HCT116 (cell line): Measurements from ENCODE around the gene PSMD12. TPM values are rescaled to one million over a fixed set of nuclear protein-coding genes. Genes with fewer than 3 reads are reported as not detected.
A peak's percentile ranks its signal among the peaks of the same experiment; 100 is the strongest.

Experiments
- ATAC-seq: fragments of 200-7000 bp; cut with Tn5 transposase; 2 replicates; pipeline ENCODE4 v1.9.1; 2020; ENCODE audit warnings: mild to moderate bottlenecking, moderate library complexity
- BruUV-seq: library from RNA; stranded (reverse); fragments of 400-500 nt; replicated peaks from 2 replicates; lab custom pipeline; 2021; lab: Mats Ljungman, UMichigan
- CTCF ChIA-PET: fragments of 300-600 bp; sonication (Branson Sonifier 250); formaldehyde crosslinking; loops from one replicate; lab custom pipeline; 2021; ENCODE audit warnings: antibody characterized with exemption; lab: Charles Lee
- POLR2A ChIA-PET: fragments of 300-600, 350-600 bp; sonication (Branson Sonifier 250); formaldehyde crosslinking; loops from one replicate; lab custom pipeline; 2021; ENCODE audit warnings: antibody characterized with exemption; lab: Charles Lee
- RAD21 ChIA-PET, 2 experiments: fragments of 300-600 bp; sonication (Branson Sonifier 250); formaldehyde crosslinking; loops; one replicate each; lab custom pipeline; 2023; ENCODE audit warnings: low total read pairs in 2 of 2; ENCODE audit not compliant: uncharacterized antibody in 2 of 2, unreplicated experiment in 2 of 2, low non-redundant PET in 1 of 2; lab: Charles Lee
- DNase-seq: peaks from one replicate; pipeline ENCODE4 v3.0.0-alpha.2; 2010; ENCODE audit warnings: low read depth, low spot score
- H2AFZ ChIP-seq: fragments of 200-600 bp; shearing (Covaris generic), sonication (generic); 2 replicates; pipeline ENCODE4 v1.6.1; 2017; ENCODE audit warnings: low read depth, mixed run types, mixed read lengths, antibody characterized with exemption, low read length; ENCODE audit not compliant: poor library complexity, severe bottlenecking
- H3K27ac ChIP-seq: 2 replicates; pipeline ENCODE4 v1.5.1; 2012; ENCODE audit warnings: low read depth, low read length
- H3K27me3 ChIP-seq: fragments of 200-600 bp; sonication (generic); 2 replicates; pipeline ENCODE4 v1.6.1; 2016; ENCODE audit warnings: mixed run types, low read length, mixed read lengths; ENCODE audit not compliant: insufficient read depth
- H3K36me3 ChIP-seq, 2 experiments: fragments of 200-500 bp in 1 of 2; fragments of 200-600 bp in 1 of 2; sonication (Bioruptor generic) in 1 of 2; sonication (generic) in 1 of 2; 2 replicates each; pipeline versions ENCODE4 v1.5.1 to v1.6.1; 2014 to 2016; ENCODE audit warnings: low read length in 2 of 2, inconsistent platforms in 1 of 2, mixed read lengths in 1 of 2, mixed run types in 1 of 2; ENCODE audit not compliant: insufficient read depth in 2 of 2, control insufficient read depth in 1 of 2
- H3K4me1 ChIP-seq, 2 experiments: fragments of 200-600 bp in 1 of 2; sonication (generic) in 1 of 2; 2 replicates each; pipeline versions ENCODE4 v1.5.1 to v1.6.1; 2012 to 2017; ENCODE audit warnings: low read length in 2 of 2, inconsistent platforms in 1 of 2, mild to moderate bottlenecking in 1 of 2, mixed read lengths in 1 of 2, mixed run types in 1 of 2, moderate library complexity in 1 of 2; ENCODE audit not compliant: insufficient read depth in 2 of 2, control insufficient read depth in 1 of 2
- H3K4me2 ChIP-seq: fragments of 200-600 bp; sonication (generic); 2 replicates; pipeline ENCODE4 v1.6.1; 2017; ENCODE audit warnings: mixed run types, low read length, mixed read lengths
- H3K4me3 ChIP-seq, 2 experiments: fragments of 200-600 bp in 1 of 2; sonication (generic) in 1 of 2; replicated peaks in 1 of 2; 2 replicates each; pipeline ENCODE4 v1.5.1; 2011 to 2016; ENCODE audit warnings: low read length in 2 of 2, control low read depth in 1 of 2, low read depth in 1 of 2, mild to moderate bottlenecking in 1 of 2, mixed read lengths in 1 of 2, mixed run types in 1 of 2
- H3K79me2 ChIP-seq: fragments of 200-600 bp; sonication (generic); 2 replicates; pipeline ENCODE4 v1.6.1; 2017; ENCODE audit warnings: mild to moderate bottlenecking, mixed run types, low read length, moderate library complexity, mixed read lengths; ENCODE audit not compliant: insufficient read depth
- H3K9ac ChIP-seq: fragments of 200-600 bp; sonication (generic); 2 replicates; pipeline ENCODE4 v1.6.1; 2016; ENCODE audit warnings: low read length, mixed read lengths
- H3K9me2 ChIP-seq: fragments of 200-600 bp; sonication (generic), shearing (Covaris generic); 2 replicates; pipeline ENCODE4 v1.6.1; 2017; ENCODE audit warnings: mixed run types, mild to moderate bottlenecking, moderate library complexity; ENCODE audit not compliant: insufficient read depth
- H3K9me3 ChIP-seq, 2 experiments: fragments of 200-500 bp in 1 of 2; fragments of 200-600 bp in 1 of 2; sonication (Bioruptor generic) in 1 of 2; sonication (generic) in 1 of 2; 2 replicates each; pipeline ENCODE4 v1.6.1; 2014 to 2017; ENCODE audit warnings: low read length in 2 of 2, mixed read lengths in 2 of 2, inconsistent platforms in 1 of 2, low read depth in 1 of 2, mild to moderate bottlenecking in 1 of 2, mixed run types in 1 of 2, moderate library complexity in 1 of 2; ENCODE audit not compliant: control insufficient read depth in 1 of 2, insufficient read depth in 1 of 2
- H4K20me1 ChIP-seq: fragments of 200-600 bp; sonication (generic), shearing (Covaris generic); 2 replicates; pipeline ENCODE4 v1.6.1; 2017; ENCODE audit warnings: mixed run types, mild to moderate bottlenecking, moderate library complexity; ENCODE audit not compliant: insufficient read depth
- CEBPB ChIP-seq: IDR thresholded peaks from 2 replicates; pipeline ENCODE4 v1.6.1; 2012; ENCODE audit warnings: low read depth
- EGR1 ChIP-seq: IDR thresholded peaks from 2 replicates; pipeline ENCODE4 v1.6.1; 2012; ENCODE audit warnings: low read depth
- EZH2 ChIP-seq: fragments of 200-600 bp; sonication (generic); IDR thresholded peaks from 2 replicates; pipeline ENCODE4 v1.6.1; 2017; ENCODE audit warnings: antibody characterized with exemption, mixed run types
- FOSL1 ChIP-seq: IDR thresholded peaks from 2 replicates; pipeline ENCODE4 v1.6.1; 2012; ENCODE audit warnings: low read depth
- JUND ChIP-seq: IDR thresholded peaks from 2 replicates; pipeline ENCODE4 v1.6.1; 2012
- POLR2A ChIP-seq: IDR thresholded peaks from 2 replicates; pipeline ENCODE4 v1.7.0; 2011; ENCODE audit warnings: borderline replicate concordance; ENCODE audit not compliant: insufficient read depth, insufficient read length; ENCODE audit errors: extremely low read depth
- POLR2AphosphoS5 ChIP-seq: IDR thresholded peaks from 2 replicates; pipeline ENCODE4 v1.6.1; 2011; ENCODE audit warnings: mild to moderate bottlenecking, low read depth, low read length, moderate library complexity
- RAD21 ChIP-seq: IDR thresholded peaks from 2 replicates; pipeline ENCODE4 v1.6.1; 2012; ENCODE audit warnings: low read depth, mild to moderate bottlenecking
- SIN3A ChIP-seq: IDR thresholded peaks from 2 replicates; pipeline ENCODE4 v1.6.1; 2012; ENCODE audit warnings: low read depth
- SP1 ChIP-seq: IDR thresholded peaks from 2 replicates; pipeline ENCODE4 v1.6.1; 2012; ENCODE audit warnings: low read depth
- SRF ChIP-seq: IDR thresholded peaks from 2 replicates; pipeline ENCODE4 v1.6.1; 2012; ENCODE audit warnings: low read depth
- TCF7L2 ChIP-seq: IDR thresholded peaks from 2 replicates; pipeline ENCODE4 v1.7.0; 2011; ENCODE audit warnings: borderline replicate concordance, inconsistent platforms; ENCODE audit not compliant: insufficient read depth, insufficient read length; ENCODE audit errors: extremely low read depth
- ZFX ChIP-seq: fragments of 450-650 bp; IDR thresholded peaks from 2 replicates; pipeline ENCODE4 v1.6.1; 2017
- intact Hi-C: fragments of 100-400 bp; cut with micrococcal nuclease; formaldehyde crosslinking; loops from 2 replicates; pipeline ENCODE4 v1.10.0; 2022
- total RNA-seq: library from RNA; stranded (reverse); gene quantifications from one replicate; pipeline ENCODE4 v1.2.1, GENCODE V29; 2021; ENCODE audit not compliant: unreplicated experiment
- TF ChIP-seq, protein P1 (sequence below): IDR thresholded peaks from 2 replicates; pipeline ENCODE4 v1.6.1; 2012; ENCODE audit warnings: low read depth
- TF ChIP-seq, protein P2 (sequence below): IDR thresholded peaks from 2 replicates; pipeline ENCODE4 v1.6.1; 2012
- TF ChIP-seq, protein P3 (sequence below): IDR thresholded peaks from 2 replicates; pipeline ENCODE4 v1.6.1; 2011; ENCODE audit warnings: mild to moderate bottlenecking, low read length, moderate library complexity; ENCODE audit not compliant: insufficient replicate concordance; ENCODE audit errors: extremely low read depth
- TF ChIP-seq, protein P4 (sequence below), 3 experiments: fragments of 200-600 bp in 1 of 3; sonication (generic) in 1 of 3; IDR thresholded peaks in 2 of 3; conservative IDR thresholded peaks in 1 of 3; 2 replicates each; pipeline ENCODE4 v1.5.1; 2012 to 2017; ENCODE audit warnings: low read depth in 2 of 3, low read length in 2 of 3, antibody characterized with exemption in 1 of 3, borderline replicate concordance in 1 of 3, control low read depth in 1 of 3, mild to moderate bottlenecking in 1 of 3, mixed read lengths in 1 of 3, mixed run types in 1 of 3, moderate library complexity in 1 of 3; ENCODE audit not compliant: insufficient read depth in 1 of 3

Gene PSMD12
- total RNA-seq, 1 experiment from 2014 or later = 115 TPM

DNA sequence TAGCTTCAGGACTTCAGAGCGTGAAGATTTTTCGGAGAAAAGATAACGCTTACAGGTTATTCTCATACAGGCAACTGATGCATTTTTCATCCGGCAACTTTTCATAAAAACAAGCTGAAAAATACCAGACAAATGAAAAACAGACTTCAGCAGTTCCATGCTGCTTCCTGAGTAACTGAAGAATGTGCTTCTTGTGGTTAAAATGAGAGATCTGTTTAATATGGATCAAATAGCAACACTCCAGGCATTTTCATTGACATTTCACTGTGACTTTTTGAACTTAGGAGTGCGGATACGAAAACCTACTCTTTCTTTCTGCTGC, 10.0 kb upstream of the PSMD12 start (continued):
- TF ChIP-seq, protein P1, sequence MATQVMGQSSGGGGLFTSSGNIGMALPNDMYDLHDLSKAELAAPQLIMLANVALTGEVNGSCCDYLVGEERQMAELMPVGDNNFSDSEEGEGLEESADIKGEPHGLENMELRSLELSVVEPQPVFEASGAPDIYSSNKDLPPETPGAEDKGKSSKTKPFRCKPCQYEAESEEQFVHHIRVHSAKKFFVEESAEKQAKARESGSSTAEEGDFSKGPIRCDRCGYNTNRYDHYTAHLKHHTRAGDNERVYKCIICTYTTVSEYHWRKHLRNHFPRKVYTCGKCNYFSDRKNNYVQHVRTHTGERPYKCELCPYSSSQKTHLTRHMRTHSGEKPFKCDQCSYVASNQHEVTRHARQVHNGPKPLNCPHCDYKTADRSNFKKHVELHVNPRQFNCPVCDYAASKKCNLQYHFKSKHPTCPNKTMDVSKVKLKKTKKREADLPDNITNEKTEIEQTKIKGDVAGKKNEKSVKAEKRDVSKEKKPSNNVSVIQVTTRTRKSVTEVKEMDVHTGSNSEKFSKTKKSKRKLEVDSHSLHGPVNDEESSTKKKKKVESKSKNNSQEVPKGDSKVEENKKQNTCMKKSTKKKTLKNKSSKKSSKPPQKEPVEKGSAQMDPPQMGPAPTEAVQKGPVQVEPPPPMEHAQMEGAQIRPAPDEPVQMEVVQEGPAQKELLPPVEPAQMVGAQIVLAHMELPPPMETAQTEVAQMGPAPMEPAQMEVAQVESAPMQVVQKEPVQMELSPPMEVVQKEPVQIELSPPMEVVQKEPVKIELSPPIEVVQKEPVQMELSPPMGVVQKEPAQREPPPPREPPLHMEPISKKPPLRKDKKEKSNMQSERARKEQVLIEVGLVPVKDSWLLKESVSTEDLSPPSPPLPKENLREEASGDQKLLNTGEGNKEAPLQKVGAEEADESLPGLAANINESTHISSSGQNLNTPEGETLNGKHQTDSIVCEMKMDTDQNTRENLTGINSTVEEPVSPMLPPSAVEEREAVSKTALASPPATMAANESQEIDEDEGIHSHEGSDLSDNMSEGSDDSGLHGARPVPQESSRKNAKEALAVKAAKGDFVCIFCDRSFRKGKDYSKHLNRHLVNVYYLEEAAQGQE = no peak
- TF ChIP-seq SP1 = no peak
- no peak for TF ChIP-seq RAD21
- no peak for TF ChIP-seq FOSL1
- TF ChIP-seq SIN3A = no peak
- TF ChIP-seq, protein P2, sequence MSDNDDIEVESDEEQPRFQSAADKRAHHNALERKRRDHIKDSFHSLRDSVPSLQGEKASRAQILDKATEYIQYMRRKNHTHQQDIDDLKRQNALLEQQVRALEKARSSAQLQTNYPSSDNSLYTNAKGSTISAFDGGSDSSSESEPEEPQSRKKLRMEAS = no peak
- TF ChIP-seq EGR1 = no peak
- TF ChIP-seq, all 23 proteins: peak for 0

DNA sequence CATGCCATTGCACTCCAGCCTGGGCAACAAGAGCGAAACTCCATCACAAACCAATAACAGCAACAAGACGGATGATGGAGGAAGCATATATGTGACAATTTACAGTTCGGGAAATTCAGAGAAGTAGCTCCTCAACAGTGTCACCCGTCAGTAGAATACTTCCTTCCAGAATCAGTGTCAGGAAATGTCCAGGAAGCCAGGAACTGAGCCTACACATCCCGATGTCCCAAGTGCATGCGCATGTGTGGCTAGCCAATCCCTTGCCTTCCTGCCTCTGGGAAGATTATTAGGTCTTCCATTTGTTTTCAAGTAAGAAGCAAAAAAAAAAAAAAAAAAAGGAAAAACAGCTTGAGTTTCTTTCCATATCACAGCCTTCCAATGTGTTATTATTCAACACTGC, 9.3 kb upstream of the PSMD12 start:
- no peak for ATAC-seq
- POLR2A ChIA-PET = interaction anchor here (0.7 to 1.9 kb wide), 3 partner anchors 10 to 258 kb away, joined by 4 to 6 read pairs (median 6); partner anchors contain the start of gene PSMD12
- Histone ChIP-seq H3K9me3 (no peaks in the 10 kb centered on the region), H3K27ac (no peak overlapping the region), H3K4me3 (no peak overlapping the region), H3K27me3 (no peaks in the 10 kb centered on the region), H2AFZ (no peak overlapping the region), H3K79me2 (peaks cover 21% of the 10 kb centered on the region; the same call in 1 of the 2 replicates), H3K9ac (no peak overlapping the region), H3K9me2 (no peaks in the 10 kb centered on the region), H3K4me2 (peak overlapping the region; percentile 97), H3K4me1 (peaks cover 26 to 49% of the 10 kb centered on the region in 2 experiments), H4K20me1 (no peaks in the 10 kb centered on the region), H3K36me3 (no peaks in the 10 kb centered on the region)
- BruUV-seq = no TSS peak
- DNase-seq = no peak
- CTCF ChIA-PET = interaction anchor here (0.6 to 4.7 kb wide), 15 partner anchors 14 to 405 kb away, joined by 3 to 41 read pairs (median 6); no protein-coding TSS in a partner anchor
- intact Hi-C loops = loop anchor here (5.0 kb wide), 2 partner anchors 47 to 452 kb away; partner anchors contain the start of gene BPTF
- RAD21 ChIA-PET = interaction anchor here in 1 of 2 experiments (0.6 to 0.7 kb wide), 2 partner anchors 9 to 403 kb away, joined by 3 read pairs; no protein-coding TSS in a partner anchor
- TF ChIP-seq EZH2 = no peak
- TF ChIP-seq, protein P3, sequence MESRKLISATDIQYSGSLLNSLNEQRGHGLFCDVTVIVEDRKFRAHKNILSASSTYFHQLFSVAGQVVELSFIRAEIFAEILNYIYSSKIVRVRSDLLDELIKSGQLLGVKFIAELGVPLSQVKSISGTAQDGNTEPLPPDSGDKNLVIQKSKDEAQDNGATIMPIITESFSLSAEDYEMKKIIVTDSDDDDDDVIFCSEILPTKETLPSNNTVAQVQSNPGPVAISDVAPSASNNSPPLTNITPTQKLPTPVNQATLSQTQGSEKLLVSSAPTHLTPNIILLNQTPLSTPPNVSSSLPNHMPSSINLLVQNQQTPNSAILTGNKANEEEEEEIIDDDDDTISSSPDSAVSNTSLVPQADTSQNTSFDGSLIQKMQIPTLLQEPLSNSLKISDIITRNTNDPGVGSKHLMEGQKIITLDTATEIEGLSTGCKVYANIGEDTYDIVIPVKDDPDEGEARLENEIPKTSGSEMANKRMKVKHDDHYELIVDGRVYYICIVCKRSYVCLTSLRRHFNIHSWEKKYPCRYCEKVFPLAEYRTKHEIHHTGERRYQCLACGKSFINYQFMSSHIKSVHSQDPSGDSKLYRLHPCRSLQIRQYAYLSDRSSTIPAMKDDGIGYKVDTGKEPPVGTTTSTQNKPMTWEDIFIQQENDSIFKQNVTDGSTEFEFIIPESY = no peak
- TF ChIP-seq POLR2A = no peak
- no peak for TF ChIP-seq SRF
- TF ChIP-seq, protein P4, sequence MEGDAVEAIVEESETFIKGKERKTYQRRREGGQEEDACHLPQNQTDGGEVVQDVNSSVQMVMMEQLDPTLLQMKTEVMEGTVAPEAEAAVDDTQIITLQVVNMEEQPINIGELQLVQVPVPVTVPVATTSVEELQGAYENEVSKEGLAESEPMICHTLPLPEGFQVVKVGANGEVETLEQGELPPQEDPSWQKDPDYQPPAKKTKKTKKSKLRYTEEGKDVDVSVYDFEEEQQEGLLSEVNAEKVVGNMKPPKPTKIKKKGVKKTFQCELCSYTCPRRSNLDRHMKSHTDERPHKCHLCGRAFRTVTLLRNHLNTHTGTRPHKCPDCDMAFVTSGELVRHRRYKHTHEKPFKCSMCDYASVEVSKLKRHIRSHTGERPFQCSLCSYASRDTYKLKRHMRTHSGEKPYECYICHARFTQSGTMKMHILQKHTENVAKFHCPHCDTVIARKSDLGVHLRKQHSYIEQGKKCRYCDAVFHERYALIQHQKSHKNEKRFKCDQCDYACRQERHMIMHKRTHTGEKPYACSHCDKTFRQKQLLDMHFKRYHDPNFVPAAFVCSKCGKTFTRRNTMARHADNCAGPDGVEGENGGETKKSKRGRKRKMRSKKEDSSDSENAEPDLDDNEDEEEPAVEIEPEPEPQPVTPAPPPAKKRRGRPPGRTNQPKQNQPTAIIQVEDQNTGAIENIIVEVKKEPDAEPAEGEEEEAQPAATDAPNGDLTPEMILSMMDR (IDR thresholded peaks at IDR 0.05 in 2 of 3, conservative IDR thresholded peaks at IDR 0.05 in 1 of 3; ENCODE audit: borderline replicate concordance in 1 of 3, insufficient read depth in 1 of 3, low read depth in 2 of 3, low read length in 2 of 3) = no peak
- no peak for TF ChIP-seq ZFX
- no peak for TF ChIP-seq TCF7L2
- TF ChIP-seq POLR2AphosphoS5 = no peak
- no peak for TF ChIP-seq CEBPB
- TF ChIP-seq SP1 = no peak
- TF ChIP-seq JUND = no peak
